OCI-LY1 (cell line): ENCODE results near the gene PDE1C.
"Not testable (repeated sequence)": the region's sequence is repeated elsewhere in the genome, so short reads cannot be mapped to it uniquely, and the experiment has no call there.

Source experiments
- H2AFZ ChIP-seq: fragments of 200-600 bp; sonication (generic), shearing (Covaris generic); 2 replicates; pipeline ENCODE4 v1.6.0; 2014; ENCODE audit warnings: antibody characterized with exemption, mild to moderate bottlenecking, low read length
- H3F3A ChIP-seq: fragments of 200-600 bp; sonication (generic), shearing (Covaris generic); 2 replicates; pipeline ENCODE4 v1.6.0; 2014; ENCODE audit warnings: mild to moderate bottlenecking, antibody characterized with exemption, low read length, moderate library complexity; ENCODE audit not compliant: insufficient read depth
- H3K27ac ChIP-seq: fragments of 200-600 bp; sonication (generic); 2 replicates; pipeline ENCODE4 v1.5.1; 2014; ENCODE audit warnings: low read length, mixed run types, mild to moderate bottlenecking, low read depth; ENCODE audit not compliant: poor library complexity, severe bottlenecking
- H3K27me3 ChIP-seq: fragments of 200-600 bp; sonication (generic); 2 replicates; pipeline ENCODE4 v1.6.0; 2014; ENCODE audit warnings: antibody characterized with exemption, mild to moderate bottlenecking, low read length, moderate library complexity; ENCODE audit not compliant: insufficient read depth
- H3K36me3 ChIP-seq: fragments of 200-600 bp; sonication (generic); 2 replicates; pipeline ENCODE4 v1.6.1; 2014; ENCODE audit warnings: mild to moderate bottlenecking, antibody characterized with exemption, low read length, moderate library complexity, mixed read lengths; ENCODE audit not compliant: insufficient read depth
- H3K4me1 ChIP-seq: fragments of 200-600 bp; sonication (generic); 2 replicates; pipeline ENCODE4 v1.5.1; 2014; ENCODE audit warnings: mild to moderate bottlenecking, low read length, moderate library complexity; ENCODE audit not compliant: insufficient read depth, severe bottlenecking
- H3K4me2 ChIP-seq: fragments of 200-600 bp; sonication (generic), shearing (Covaris generic); 2 replicates; pipeline ENCODE4 v1.6.1; 2014; ENCODE audit warnings: low read length
- H3K4me3 ChIP-seq: fragments of 200-600 bp; sonication (generic); 2 replicates; pipeline ENCODE4 v1.5.1; 2014; ENCODE audit warnings: low read length, low read depth, mild to moderate bottlenecking, mixed read lengths; ENCODE audit not compliant: poor library complexity, severe bottlenecking
- H3K79me2 ChIP-seq: fragments of 200-600 bp; shearing (Covaris generic); 2 replicates; pipeline ENCODE4 v1.6.1; 2016; ENCODE audit warnings: mixed run types, low read length, mixed read lengths; ENCODE audit not compliant: insufficient read depth
- H3K9ac ChIP-seq: fragments of 200-600 bp; sonication (generic), shearing (Covaris generic); 2 replicates; pipeline ENCODE4 v1.6.1; 2014; ENCODE audit warnings: mild to moderate bottlenecking, low read length, mixed read lengths
- H3K9me2 ChIP-seq: fragments of 200-600 bp; sonication (generic), shearing (Covaris generic); 2 replicates; pipeline ENCODE4 v1.6.1; 2014; ENCODE audit warnings: low read depth, mild to moderate bottlenecking, low read length, mixed read lengths
- H3K9me3 ChIP-seq: fragments of 200-600 bp; shearing (Covaris generic); 2 replicates; pipeline ENCODE4 v1.6.1; 2014; ENCODE audit warnings: low read length, mixed read lengths
- H4K20me1 ChIP-seq: fragments of 200-600 bp; sonication (generic), shearing (Covaris generic); 2 replicates; pipeline ENCODE4 v1.6.0; 2016; ENCODE audit warnings: mild to moderate bottlenecking, low read length; ENCODE audit not compliant: insufficient read depth
- CTCF ChIP-seq: fragments of 200-600 bp; sonication (generic), shearing (Covaris generic); IDR thresholded peaks from 2 replicates; pipeline ENCODE4 v1.5.1; 2017; ENCODE audit warnings: mild to moderate bottlenecking, antibody characterized with exemption, low read length, moderate library complexity, mixed read lengths
- EZH2 ChIP-seq: fragments of 200-600 bp; sonication (generic), shearing (Covaris generic); IDR thresholded peaks from 2 replicates; pipeline ENCODE4 v1.8.0; 2017; ENCODE audit warnings: borderline replicate concordance, mixed run types, mild to moderate bottlenecking, antibody characterized with exemption, low read length, moderate library complexity, mixed read lengths

PDE1C gene

GRCh38 chr7:32015133-32015532 is 55.1 kb downstream of the PDE1C start:
- Histone ChIP-seq H3K9ac (no peak overlapping the region), H3K4me1 (no peaks in the 10 kb centered on the region)

GRCh38 chr7:32013471-32013870 is 56.7 kb downstream of the PDE1C start:
- not testable (repeated sequence) for H3K79me2 ChIP-seq, H4K20me1 ChIP-seq, H3K9me3 ChIP-seq, H3K27ac ChIP-seq, H3K9me2 ChIP-seq, H3K36me3 ChIP-seq, H2AFZ ChIP-seq, H3K4me3 ChIP-seq, H3K9ac ChIP-seq, H3K4me1 ChIP-seq, H3K4me2 ChIP-seq, H3K27me3 ChIP-seq, H3F3A ChIP-seq

More at GRCh38 chr7:32015133-32015532, 55.1 kb downstream of the PDE1C start:
- Histone ChIP-seq H3F3A (no peaks in the 10 kb centered on the region), H3K4me2 (no peak overlapping the region), H3K36me3 (no peaks in the 10 kb centered on the region), H3K4me3 (no peak overlapping the region), H2AFZ (no peak overlapping the region), H3K27ac (no peak overlapping the region), H3K27me3 (no peaks in the 10 kb centered on the region), H3K9me3 (no peaks in the 10 kb centered on the region), H4K20me1 (no peaks in the 10 kb centered on the region), H3K9me2 (no peaks in the 10 kb centered on the region), H3K79me2 (no peaks in the 10 kb centered on the region)
- no peak for TF ChIP-seq CTCF

- TF ChIP-seq EZH2 (no peak), CTCF (no peak)
- Histone ChIP-seq H3K4me2 (no peak overlapping the region), H3K9me3 (peaks cover 4% of the 10 kb centered on the region; the same call in 1 of the 2 replicates), H3K4me1 (no peaks in the 10 kb centered on the region), H3K79me2 (no peaks in the 10 kb centered on the region), H3K27ac (no peak overlapping the region), H4K20me1 (no peaks in the 10 kb centered on the region), H3F3A (no peaks in the 10 kb centered on the region), H3K4me3 (no peak overlapping the region), H3K9me2 (no peaks in the 10 kb centered on the region), H2AFZ (no peak overlapping the region), H3K9ac (no peak overlapping the region), H3K27me3 (no peaks in the 10 kb centered on the region), H3K36me3 (no peaks in the 10 kb centered on the region)
Observed at GRCh38 chr7:32005577-32005976, 64.6 kb downstream of the PDE1C start.

- H2AFZ ChIP-seq: no peak overlapping the region
- no peaks in the 10 kb centered on the region for H3K9me2 ChIP-seq
- no peak overlapping the region for H3K9ac ChIP-seq
- H3K27me3 ChIP-seq: no peaks in the 10 kb centered on the region
- no peak overlapping the region for H3K4me2 ChIP-seq
- no peaks in the 10 kb centered on the region for H3K4me1 ChIP-seq
- no peaks in the 10 kb centered on the region for H3F3A ChIP-seq
- no peaks in the 10 kb centered on the region for H3K79me2 ChIP-seq
- no peaks in the 10 kb centered on the region for H3K36me3 ChIP-seq
- no peak overlapping the region for H3K27ac ChIP-seq
- TF ChIP-seq EZH2: no peak
- H3K9me3 ChIP-seq: peaks cover 4% of the 10 kb centered on the region; the same call in 1 of the 2 replicates
- H4K20me1 ChIP-seq: no peaks in the 10 kb centered on the region
- H3K4me3 ChIP-seq: no peak overlapping the region
Observed at GRCh38 chr7:32001948-32002347, 68.3 kb downstream of the PDE1C start.
